ENCODE results near the gene HDAC4. TPM values are rescaled to one million over a fixed set of nuclear protein-coding genes. Genes with fewer than 3 reads are reported as not detected.

The HDAC4 gene
- total RNA-seq, 1 donor: 28.3 TPM

- DNase-seq (ENCODE audit: low read depth): peak; percentile 30
- TF ChIP-seq, protein P1, sequence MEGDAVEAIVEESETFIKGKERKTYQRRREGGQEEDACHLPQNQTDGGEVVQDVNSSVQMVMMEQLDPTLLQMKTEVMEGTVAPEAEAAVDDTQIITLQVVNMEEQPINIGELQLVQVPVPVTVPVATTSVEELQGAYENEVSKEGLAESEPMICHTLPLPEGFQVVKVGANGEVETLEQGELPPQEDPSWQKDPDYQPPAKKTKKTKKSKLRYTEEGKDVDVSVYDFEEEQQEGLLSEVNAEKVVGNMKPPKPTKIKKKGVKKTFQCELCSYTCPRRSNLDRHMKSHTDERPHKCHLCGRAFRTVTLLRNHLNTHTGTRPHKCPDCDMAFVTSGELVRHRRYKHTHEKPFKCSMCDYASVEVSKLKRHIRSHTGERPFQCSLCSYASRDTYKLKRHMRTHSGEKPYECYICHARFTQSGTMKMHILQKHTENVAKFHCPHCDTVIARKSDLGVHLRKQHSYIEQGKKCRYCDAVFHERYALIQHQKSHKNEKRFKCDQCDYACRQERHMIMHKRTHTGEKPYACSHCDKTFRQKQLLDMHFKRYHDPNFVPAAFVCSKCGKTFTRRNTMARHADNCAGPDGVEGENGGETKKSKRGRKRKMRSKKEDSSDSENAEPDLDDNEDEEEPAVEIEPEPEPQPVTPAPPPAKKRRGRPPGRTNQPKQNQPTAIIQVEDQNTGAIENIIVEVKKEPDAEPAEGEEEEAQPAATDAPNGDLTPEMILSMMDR (IDR thresholded peaks at IDR 0.05; ENCODE audit: insufficient read depth, low read length): no peak
- no peak overlapping the region for H3K4me3 ChIP-seq (ENCODE audit: low read depth, low read length)
Measured at GRCh38 chr2:239110595-239111048, 290.2 kb downstream of the HDAC4 start.

DNA sequence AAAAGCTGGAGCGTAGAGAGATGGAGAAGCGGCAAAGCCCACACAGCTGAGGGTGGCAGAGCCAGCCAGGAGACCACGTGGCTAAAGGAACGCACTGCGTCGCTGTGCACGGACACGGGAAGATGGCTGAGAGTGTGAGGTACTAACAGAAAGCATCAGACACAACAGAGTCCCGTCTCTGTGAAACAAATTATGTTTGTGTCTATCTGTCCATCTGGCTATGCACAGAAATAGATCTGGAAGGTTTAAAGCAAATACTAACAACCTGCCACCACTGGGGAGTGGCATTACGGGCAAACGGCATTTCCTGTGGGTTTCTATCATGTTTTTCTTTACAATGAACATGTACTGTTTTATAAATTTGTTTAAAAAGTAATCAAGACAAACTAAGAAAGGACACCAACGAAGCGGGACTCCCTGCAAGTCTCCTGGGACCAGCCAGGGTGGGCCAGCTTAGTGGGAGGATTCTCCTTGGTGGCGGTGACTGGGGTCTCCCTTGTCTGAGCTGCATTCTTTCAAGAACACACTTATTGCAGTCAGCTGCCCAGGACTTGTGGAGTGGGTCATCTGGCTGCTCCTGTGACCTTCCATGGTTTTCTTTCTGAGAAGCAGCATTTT is 290.8 kb downstream of the HDAC4 start:
- H3K4me3 ChIP-seq (ENCODE audit: low read depth, low read length): no peak overlapping the region
- TF ChIP-seq, protein P1 (IDR thresholded peaks at IDR 0.05; ENCODE audit: insufficient read depth, low read length): no peak
- no peak for DNase-seq (ENCODE audit: low read depth)

DNA sequence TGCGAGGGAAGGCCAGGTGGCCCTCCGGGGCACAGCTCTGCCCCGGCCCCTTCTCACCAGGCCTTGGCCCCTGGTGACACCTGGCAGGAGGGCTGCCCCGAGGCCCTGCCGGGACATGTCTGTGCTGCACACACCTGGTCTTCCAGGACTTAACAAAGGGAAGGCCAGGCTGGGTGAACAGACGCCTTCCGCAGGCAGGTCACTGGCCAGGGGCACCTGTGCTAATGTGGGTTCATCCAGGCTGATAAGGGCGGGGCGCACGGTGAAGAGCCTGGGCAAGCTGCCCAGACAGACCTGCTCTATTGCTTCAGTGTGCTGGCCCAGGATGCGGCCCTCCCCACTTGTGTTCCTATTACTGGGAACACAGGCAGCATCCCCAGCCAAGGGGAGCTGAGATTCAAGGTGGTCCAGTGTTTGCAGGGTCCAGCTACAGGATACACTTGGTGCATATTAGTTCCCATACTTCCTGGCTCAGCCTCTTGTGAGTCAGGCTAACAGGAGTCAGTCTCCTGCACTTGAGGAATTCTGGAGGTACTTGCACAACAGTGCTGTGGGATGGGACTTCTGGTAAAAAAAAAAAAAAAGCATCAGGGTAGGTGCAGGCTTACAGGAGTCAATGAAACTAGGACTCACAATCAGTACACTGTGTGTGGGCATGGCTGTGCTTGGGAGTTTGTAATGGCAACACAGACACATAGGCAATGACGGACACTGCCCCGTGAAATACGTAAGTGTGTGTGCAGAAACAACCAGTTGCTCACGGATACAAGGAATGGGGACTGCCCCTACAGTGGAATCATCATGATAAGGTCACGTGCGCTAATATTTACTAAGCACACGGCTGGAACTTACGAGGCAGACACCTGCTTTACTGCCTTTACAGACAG is 291.5 kb downstream of the HDAC4 start:
- peak; percentile 11 for DNase-seq (ENCODE audit: low read depth)
- TF ChIP-seq, protein P1 (IDR thresholded peaks at IDR 0.05; ENCODE audit: insufficient read depth, low read length): no peak

GRCh38 chr2:239108459-239108858 is 292.4 kb downstream of the HDAC4 start:
- DNase-seq (ENCODE audit: low read depth): no peak
- TF ChIP-seq, protein P1 (IDR thresholded peaks at IDR 0.05; ENCODE audit: insufficient read depth, low read length): no peak
- no peak overlapping the region for H3K4me3 ChIP-seq (ENCODE audit: low read depth, low read length)

More for the DNA sequence above, 291.5 kb downstream of the HDAC4 start:
- H3K4me3 ChIP-seq (ENCODE audit: low read depth, low read length): no peak overlapping the region

GRCh38 chr2:239107936-239108335 is 292.9 kb downstream of the HDAC4 start:
- TF ChIP-seq, protein P1 (IDR thresholded peaks at IDR 0.05; ENCODE audit: insufficient read depth, low read length): no peak
- DNase-seq (ENCODE audit: low read depth): no peak
- no peak overlapping the region for H3K4me3 ChIP-seq (ENCODE audit: low read depth, low read length)

- TF ChIP-seq, protein P1 (IDR thresholded peaks at IDR 0.05; ENCODE audit: insufficient read depth, low read length): no peak
- DNase-seq (ENCODE audit: low read depth): no peak
- H3K4me3 ChIP-seq (ENCODE audit: low read depth, low read length): no peak overlapping the region
Measured at GRCh38 chr2:239106966-239107365, 293.9 kb downstream of the HDAC4 start.

Data from fibroblast of the aortic adventitia (primary cell).